Prostate gland (tissue), 2 donors: ENCODE measurements around the gene IL15RA. TPM values are rescaled to one million over a fixed set of nuclear protein-coding genes. Genes with fewer than 3 reads are reported as not detected.
A peak's percentile ranks its signal among the peaks of the same experiment; 100 is the strongest.

Experiments used
- DNase-seq: peaks from one replicate; pipeline ENCODE4 v3.0.0-alpha.2; 2019; ENCODE audit warnings: low spot score
- H3K27ac ChIP-seq, 2 donors: fragments of 200-600 bp; sonication (generic); 2 replicates each; pipeline ENCODE4 v1.5.1; 2017 to 2019
- H3K27me3 ChIP-seq: fragments of 200-600 bp; sonication (generic); replicated peaks from 2 replicates; pipeline ENCODE4 v1.5.1; 2019; ENCODE audit not compliant: insufficient read depth
- H3K36me3 ChIP-seq, 2 donors: fragments of 200-600 bp; sonication (generic); 1 replicate in 1 of 2; 2 replicates in 1 of 2; pipeline versions ENCODE4 v1.5.1 to v1.8.1; 2017 to 2019
- H3K4me1 ChIP-seq: fragments of 200-600 bp; sonication (generic); replicated peaks from 2 replicates; pipeline ENCODE4 v1.5.1; 2019
- H3K4me3 ChIP-seq, 2 donors: fragments of 200-600 bp; sonication (generic); 2 replicates each; pipeline ENCODE4 v1.5.1; 2017 to 2019
- H3K9me3 ChIP-seq: fragments of 200-600 bp; sonication (generic); 2 replicates; pipeline ENCODE4 v1.5.1; 2017
- CTCF ChIP-seq, 4 experiments: fragments of 200-600 bp in 2 of 4; fragments of 450-650 bp in 2 of 4; sonication (generic) in 2 of 4; IDR thresholded peaks; 1 replicate in 3 of 4; 2 replicates in 1 of 4; pipeline ENCODE4 v1.5.1; 2016 to 2019; ENCODE audit warnings: antibody characterized with exemption in 4 of 4, mild to moderate bottlenecking in 2 of 4, moderate library complexity in 2 of 4
- POLR2A ChIP-seq: fragments of 450-650 bp; IDR thresholded peaks from one replicate; pipeline ENCODE4 v1.6.1; 2016; ENCODE audit warnings: antibody characterized with exemption, mild to moderate bottlenecking
- POLR2AphosphoS5 ChIP-seq: sonication (generic); formaldehyde crosslinking; IDR thresholded peaks from one replicate; pipeline ENCODE4 v1.6.1; 2017; ENCODE audit warnings: antibody characterized with exemption
- WGBS: methylation state at CpG from one replicate; pipeline ENCODE4 v1.1.5; 2018; 5-methylcytosine and 5-hydroxymethylcytosine counted together
- intact Hi-C: fragments of 100-400 bp; cut with DNase I; formaldehyde crosslinking; loops from one replicate; pipeline ENCODE4 v1.14.2; 2022
- total RNA-seq, 2 donors: library from RNA; depleted of rRNA; stranded (reverse); fragments of >200 nt; gene quantifications; one replicate each; pipeline ENCODE4 v1.1.0, GENCODE V29; 2016

Gene IL15RA
- total RNA-seq, 2 donors from 2014 or later, result 11.7 to 18.5 TPM

GRCh38 chr10:5971886-5972285, 5.5 kb downstream of the IL15RA start:
- no peaks in the 10 kb centered on the region for H3K27me3 ChIP-seq
- 70% methylated on average over 4 of the region's 4 CpGs for WGBS
- H3K36me3 ChIP-seq, result no peaks in the 10 kb centered on the region
- H3K4me3 ChIP-seq, result no peak overlapping the region
- TF ChIP-seq CTCF (IDR thresholded peaks at IDR 0.05), result no peak
- TF ChIP-seq POLR2A, result no peak
- no peak for TF ChIP-seq POLR2AphosphoS5
- intact Hi-C loops, result no loop called here
- no peak for DNase-seq
- peak overlapping the region in 1 of 2 donors; percentile 32 for H3K27ac ChIP-seq
- H3K9me3 ChIP-seq, result no peaks in the 10 kb centered on the region
- H3K4me1 ChIP-seq, result no peaks in the 10 kb centered on the region

GRCh38 chr10:5971315-5971832, 6.0 kb downstream of the IL15RA start:
- no peaks in the 10 kb centered on the region for H3K36me3 ChIP-seq
- no peaks in the 10 kb centered on the region for H3K4me1 ChIP-seq
- no peak for DNase-seq
- H3K9me3 ChIP-seq, result no peaks in the 10 kb centered on the region
- no peak for TF ChIP-seq POLR2A
- peak; percentile 50 for TF ChIP-seq POLR2AphosphoS5
- TF ChIP-seq CTCF (IDR thresholded peaks at IDR 0.05), result no peak
- H3K27me3 ChIP-seq, result no peaks in the 10 kb centered on the region
- H3K4me3 ChIP-seq, result no peak overlapping the region
- intact Hi-C loops, result no loop called here
- H3K27ac ChIP-seq, result peak overlapping the region; percentile 32 to 58
- 66% methylated on average over 8 of the region's 8 CpGs for WGBS

- H3K4me3 ChIP-seq, result no peak overlapping the region
- H3K9me3 ChIP-seq, result no peaks in the 10 kb centered on the region
- no peak for DNase-seq
- no peaks in the 10 kb centered on the region for H3K36me3 ChIP-seq
- no peaks in the 10 kb centered on the region for H3K4me1 ChIP-seq
- WGBS, result 90% methylated on average over 3 of the region's 3 CpGs
- H3K27ac ChIP-seq, result no peak overlapping the region
- intact Hi-C loops, result no loop called here
- no peaks in the 10 kb centered on the region for H3K27me3 ChIP-seq
- TF ChIP-seq CTCF (IDR thresholded peaks at IDR 0.05), result no peak
- no peak for TF ChIP-seq POLR2A
- no peak for TF ChIP-seq POLR2AphosphoS5
These were observed 6.8 kb downstream of the IL15RA start for GRCh38 chr10:5970527-5970926.

- intact Hi-C loops, result no loop called here
- Histone ChIP-seq H3K4me3 (no peak overlapping the region), H3K36me3 (no peaks in the 10 kb centered on the region), H3K4me1 (no peaks in the 10 kb centered on the region), H3K27ac (no peak overlapping the region), H3K27me3 (no peaks in the 10 kb centered on the region), H3K9me3 (no peaks in the 10 kb centered on the region)
- TF ChIP-seq POLR2A, result no peak
- TF ChIP-seq POLR2AphosphoS5, result no peak
- TF ChIP-seq CTCF (IDR thresholded peaks at IDR 0.05), result no peak
- WGBS, result 92% methylated on average over 2 of the region's 2 CpGs
- DNase-seq, result no peak
These were observed 7.3 kb downstream of the IL15RA start for GRCh38 chr10:5970066-5970465.

- no peak for TF ChIP-seq POLR2AphosphoS5
- no peak for TF ChIP-seq POLR2A
- no peak for TF ChIP-seq CTCF (IDR thresholded peaks at IDR 0.05)
- intact Hi-C loops, result no loop called here
- Histone ChIP-seq H3K4me3 (no peak overlapping the region), H3K4me1 (no peaks in the 10 kb centered on the region), H3K27me3 (no peaks in the 10 kb centered on the region), H3K27ac (no peak overlapping the region), H3K9me3 (no peaks in the 10 kb centered on the region), H3K36me3 (no peaks in the 10 kb centered on the region)
- no peak for DNase-seq
- 93% methylated on average over 9 of the region's 9 CpGs for WGBS
These were observed 8.5 kb downstream of the IL15RA start for GRCh38 chr10:5968681-5969453.
